Measurements from ENCODE around the gene CRY2.

The CRY2 gene

GRCh38 chr11:45850446-45850845 lies 3.2 kb downstream of the CRY2 start:
- DNase-seq, result no peak

- no peak for DNase-seq
These were observed 4.0 kb downstream of the CRY2 start for GRCh38 chr11:45851228-45851627.

- DNase-seq, result no peak
These were observed 4.9 kb downstream of the CRY2 start for GRCh38 chr11:45852018-45852711.

- no peak for DNase-seq
These were observed 5.4 kb downstream of the CRY2 start for GRCh38 chr11:45852712-45853101.

GRCh38 chr11:45853332-45854219 lies 6.3 kb downstream of the CRY2 start:
- no peak for DNase-seq

GRCh38 chr11:45855308-45855707 lies 8.0 kb downstream of the CRY2 start:
- DNase-seq, result no peak

- DNase-seq, result peak; percentile 88
These were observed 8.8 kb downstream of the CRY2 start for GRCh38 chr11:45856044-45856468.

GRCh38 chr11:45857961-45858474 lies 10.7 kb downstream of the CRY2 start:
- DNase-seq, result peak; percentile 86

GRCh38 chr11:45858751-45859398 lies 11.6 kb downstream of the CRY2 start:
- no peak for DNase-seq

- peak; percentile 96 for DNase-seq
These were observed 12.4 kb downstream of the CRY2 start for GRCh38 chr11:45859661-45860140.

- no peak for DNase-seq
These were observed 13.1 kb downstream of the CRY2 start for GRCh38 chr11:45860348-45860747.

- DNase-seq, result no peak
These were observed 13.7 kb downstream of the CRY2 start for GRCh38 chr11:45860764-45861510.

GRCh38 chr11:45864041-45864440 lies 16.8 kb downstream of the CRY2 start:
- DNase-seq, result no peak

- no peak for DNase-seq
These were observed 22.3 kb downstream of the CRY2 start for GRCh38 chr11:45869551-45869950.

GRCh38 chr11:45870706-45871105 lies 23.4 kb downstream of the CRY2 start:
- no peak for DNase-seq

- no peak for DNase-seq
These were observed 24.4 kb downstream of the CRY2 start for GRCh38 chr11:45871638-45872037.

- DNase-seq, result peak; percentile 55
These were observed 25.5 kb downstream of the CRY2 start for GRCh38 chr11:45872651-45873356.

- no peak for DNase-seq
These were observed 29.1 kb downstream of the CRY2 start for GRCh38 chr11:45876401-45876800.

- DNase-seq, result no peak
These were observed 29.9 kb downstream of the CRY2 start for GRCh38 chr11:45877221-45877620.

- no peak for DNase-seq
These were observed 30.6 kb downstream of the CRY2 start for GRCh38 chr11:45877845-45878244.

GRCh38 chr11:45879803-45880686 lies 32.8 kb downstream of the CRY2 start:
- DNase-seq, result no peak
